GM18870 (cell line): Measurements from ENCODE around the gene MYADML2.

Experiments used
- ATAC-seq: cut with Tn5 transposase; IDR thresholded peaks from one replicate; pipeline ENCODE4 v1.9.1; 2021; ENCODE audit warnings: moderate library complexity; ENCODE audit not compliant: unreplicated experiment

Gene MYADML2

GRCh38 chr17:81912441-81913309 lies 34.4 kb downstream of the MYADML2 start:
- no peak for ATAC-seq

GRCh38 chr17:81911969-81912368 lies 35.1 kb downstream of the MYADML2 start:
- ATAC-seq, result no peak

GRCh38 chr17:81911277-81911961 lies 35.6 kb downstream of the MYADML2 start, which contains the start of gene PCYT2:
PCYT2 (minus strand) TSS chr17:81911399; CDS start chr17:81911355, 44 bp downstream.
- ATAC-seq, result no peak

GRCh38 chr17:81910840-81911276 lies 36.2 kb downstream of the MYADML2 start:
- ATAC-seq, result no peak

- ATAC-seq, result no peak
Measured at GRCh38 chr17:81909966-81910839, 36.8 kb downstream of the MYADML2 start.

GRCh38 chr17:81909231-81909630 lies 37.8 kb downstream of the MYADML2 start:
- ATAC-seq, result no peak

- no peak for ATAC-seq
Measured at GRCh38 chr17:81908793-81909192, 38.2 kb downstream of the MYADML2 start.

GRCh38 chr17:81907219-81908145 lies 39.6 kb downstream of the MYADML2 start:
- no peak for ATAC-seq

- ATAC-seq, result no peak
Measured at GRCh38 chr17:81906476-81907218, 40.4 kb downstream of the MYADML2 start.

- ATAC-seq, result no peak
Measured at GRCh38 chr17:81905993-81906392, 41.0 kb downstream of the MYADML2 start.

- ATAC-seq, result no peak
Measured at GRCh38 chr17:81905424-81905875, 41.6 kb downstream of the MYADML2 start.

GRCh38 chr17:81904600-81905423 lies 42.2 kb downstream of the MYADML2 start:
- ATAC-seq, result no peak

- ATAC-seq, result no peak
Measured at GRCh38 chr17:81903896-81904599, 43.0 kb downstream of the MYADML2 start.

GRCh38 chr17:81903415-81903831 lies 43.6 kb downstream of the MYADML2 start:
- ATAC-seq, result no peak

- no peak for ATAC-seq
Measured at GRCh38 chr17:81902653-81903414, 44.2 kb downstream of the MYADML2 start.

- no peak for ATAC-seq
Measured at GRCh38 chr17:81902023-81902652, 44.9 kb downstream of the MYADML2 start, which contains the start of gene NPB. NPB (plus strand) TSS chr17:81902238; CDS start chr17:81902278, 40 bp downstream.
